GM12875 (cell line): Measurements from ENCODE around the gene AIF1.

Experiments used
- H3K4me3 ChIP-seq: one replicate; pipeline ENCODE4 v1.5.1; 2011; ENCODE audit warnings: low read depth, low read length, control low read depth
- CTCF ChIP-seq: IDR thresholded peaks from 2 replicates; pipeline ENCODE4 v1.5.1; 2011; ENCODE audit warnings: low read depth, mild to moderate bottlenecking, control low read depth, inconsistent platforms, low read length, moderate library complexity, borderline replicate concordance; ENCODE audit not compliant: insufficient read depth

The AIF1 gene

GRCh38 chr6:31597006-31597405, 18.0 kb upstream of the AIF1 start:
- TF ChIP-seq CTCF, result peak; percentile 46; the same call in 1 of the 2 replicates
- no peak overlapping the region for H3K4me3 ChIP-seq

- no peak for TF ChIP-seq CTCF
- H3K4me3 ChIP-seq, result no peak overlapping the region
Observed at GRCh38 chr6:31607317-31607716, 7.7 kb upstream of the AIF1 start.

- no peak overlapping the region for H3K4me3 ChIP-seq
- no peak for TF ChIP-seq CTCF
Observed at GRCh38 chr6:31609519-31610406, 5.3 kb upstream of the AIF1 start.

- TF ChIP-seq CTCF, result no peak
- H3K4me3 ChIP-seq, result no peak overlapping the region
Observed at GRCh38 chr6:31610968-31611367, 4.1 kb upstream of the AIF1 start.

GRCh38 chr6:31614075-31614619, 887 bp upstream of the AIF1 start:
- no peak for TF ChIP-seq CTCF
- H3K4me3 ChIP-seq, result no peak overlapping the region

GRCh38 chr6:31615748-31616147, 714 bp downstream of the AIF1 start:
- TF ChIP-seq CTCF, result no peak
- peak overlapping the region; percentile 34 for H3K4me3 ChIP-seq

GRCh38 chr6:31617010-31617409, 2.0 kb downstream of the AIF1 start:
- no peak overlapping the region for H3K4me3 ChIP-seq
- no peak for TF ChIP-seq CTCF
